ENCODE data around the gene FGR.
A peak's percentile ranks its signal among the peaks of the same experiment; 100 is the strongest.
"Not testable (repeated sequence)": the region's sequence is repeated elsewhere in the genome, so short reads cannot be mapped to it uniquely, and the experiment has no call there.

FGR gene

DNA sequence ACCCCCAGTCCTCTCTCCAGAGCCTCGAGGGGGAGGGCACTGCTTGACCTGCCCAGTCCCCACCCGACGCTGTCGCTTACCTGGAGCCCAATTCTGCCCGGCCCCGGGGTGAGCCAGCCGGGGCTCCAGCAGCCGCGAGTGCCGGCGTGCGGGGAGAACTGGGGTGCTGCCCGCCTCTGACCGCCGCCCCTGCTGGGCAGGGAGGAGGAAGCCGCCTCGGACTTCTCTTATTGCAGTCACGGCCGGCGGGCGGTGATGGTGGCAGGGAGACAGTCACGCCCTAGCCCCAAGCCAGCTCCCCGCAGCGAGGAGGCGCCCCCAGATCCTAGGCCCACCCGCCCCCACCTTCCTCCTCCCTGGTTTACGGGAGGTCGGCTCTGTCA lies at the start of gene FGR:
FGR (minus strand) TSS at position 201 of the 383 bp plus-strand sequence. CDS start 11,269 bp downstream, outside the sequence.
- DNase-seq, result no peak

DNA sequence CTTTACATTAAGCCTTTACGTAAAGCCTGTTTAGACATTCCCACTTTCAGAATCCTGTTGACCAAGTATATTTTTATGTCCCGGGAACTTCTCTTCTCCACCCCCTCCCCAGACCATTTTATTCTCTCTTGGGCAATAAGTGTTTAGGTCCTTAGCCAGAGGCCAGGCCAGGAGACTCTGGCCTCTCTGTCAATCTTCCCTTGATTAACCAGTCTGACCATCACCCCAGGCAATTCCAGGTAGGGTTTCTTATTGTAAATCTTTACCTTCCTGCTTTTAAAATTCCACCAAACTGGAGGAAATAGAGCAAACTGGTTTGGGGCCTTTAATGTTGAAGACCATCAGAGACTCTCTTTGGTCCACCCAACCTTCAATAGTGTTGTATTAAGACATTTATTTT lies 49.2 kb upstream of the FGR start:
- no peak for DNase-seq

DNA sequence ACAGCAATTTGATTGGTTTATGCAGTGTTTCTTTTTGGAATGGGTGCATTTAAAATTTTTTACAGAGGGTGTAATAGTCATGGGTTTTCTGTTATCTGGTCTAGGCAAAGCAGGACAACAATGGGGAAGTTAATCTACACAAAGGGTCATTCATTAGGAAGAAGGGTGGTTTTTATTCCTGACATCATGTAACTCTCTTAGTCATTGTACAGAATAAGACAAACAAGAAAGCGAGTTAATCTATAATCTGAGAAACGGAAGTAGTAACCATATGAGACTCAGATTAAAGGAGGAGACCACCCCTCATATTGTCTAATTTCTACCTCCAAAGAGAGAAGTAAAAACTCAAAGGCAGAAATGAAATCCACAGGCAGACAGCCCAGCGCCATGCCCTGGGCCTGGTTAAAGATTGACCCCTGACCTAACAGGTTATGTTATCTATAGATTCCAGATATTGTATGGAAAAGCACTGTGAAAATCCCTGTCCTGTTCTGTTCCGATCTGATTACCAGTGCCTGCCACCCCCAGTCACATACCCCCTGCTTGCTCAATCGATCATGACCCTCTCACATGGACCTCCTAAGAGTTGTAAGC lies 47.5 kb upstream of the FGR start:
- no peak for DNase-seq

DNA sequence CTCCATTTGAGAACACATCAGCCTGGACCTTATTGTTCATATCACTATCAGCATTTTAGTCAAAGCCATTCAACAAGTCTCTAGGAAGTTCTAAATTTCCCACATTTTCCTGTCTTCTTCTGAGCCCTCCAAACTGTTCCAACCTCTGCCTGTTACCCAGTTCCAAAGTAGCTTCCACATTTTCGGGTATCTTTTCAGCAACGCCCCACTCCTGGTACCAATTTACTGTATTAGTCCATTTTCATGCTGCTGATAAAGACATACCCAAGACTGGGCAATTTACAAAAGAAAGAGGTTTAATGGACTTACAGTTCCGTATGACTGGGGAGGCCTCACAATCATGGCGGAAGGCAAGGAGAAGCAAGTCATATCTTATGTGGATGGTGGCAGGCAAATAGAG lies 46.6 kb upstream of the FGR start:
- DNase-seq, result not testable (repeated sequence)

DNA sequence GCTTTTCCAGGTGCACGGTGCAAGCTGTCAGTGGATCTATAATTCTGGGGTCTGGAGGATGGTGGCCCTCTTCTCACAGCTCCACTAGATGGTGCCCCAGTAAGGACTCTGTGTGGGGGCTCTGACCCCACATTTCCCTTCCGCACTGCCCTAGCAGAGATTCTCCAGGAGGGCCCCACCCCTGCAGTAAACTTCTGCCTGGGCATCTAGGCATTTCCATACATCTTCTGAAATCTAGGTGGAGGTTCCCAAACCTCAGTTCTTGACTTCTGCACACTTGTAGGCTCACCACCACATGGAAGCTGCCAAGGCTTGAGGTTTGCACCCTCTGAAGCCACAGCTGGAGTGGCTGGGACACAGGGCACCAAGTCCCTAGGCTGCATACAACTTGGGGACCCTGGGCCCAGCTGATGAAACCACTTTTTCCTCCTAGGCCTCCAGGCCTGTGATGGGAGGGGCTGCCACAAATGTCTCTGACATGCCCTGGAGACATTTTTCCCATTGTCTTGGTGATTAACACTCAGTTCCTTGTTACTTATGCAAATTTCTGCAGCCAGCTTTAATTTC lies 45.3 kb upstream of the FGR start:
- DNase-seq, result not testable (repeated sequence)

DNA sequence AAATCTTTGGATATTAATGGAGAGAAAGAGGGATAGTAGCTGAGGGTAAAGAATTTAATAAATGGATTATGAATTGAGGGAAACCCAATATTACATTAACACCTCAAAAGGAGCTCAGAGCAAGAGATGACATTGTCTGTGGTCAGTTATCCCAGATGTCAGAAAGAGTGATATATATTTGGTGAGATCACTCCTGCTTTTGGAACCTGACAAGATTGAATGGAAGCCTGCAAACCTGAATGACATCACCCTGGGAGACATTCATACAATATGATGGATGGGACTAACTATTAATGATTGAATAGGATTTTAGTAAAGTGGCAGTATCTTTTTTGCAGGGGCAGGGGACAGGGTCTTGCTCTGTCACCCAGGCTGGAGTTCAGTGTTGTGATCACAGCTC lies 43.8 kb upstream of the FGR start:
- no peak for DNase-seq

DNA sequence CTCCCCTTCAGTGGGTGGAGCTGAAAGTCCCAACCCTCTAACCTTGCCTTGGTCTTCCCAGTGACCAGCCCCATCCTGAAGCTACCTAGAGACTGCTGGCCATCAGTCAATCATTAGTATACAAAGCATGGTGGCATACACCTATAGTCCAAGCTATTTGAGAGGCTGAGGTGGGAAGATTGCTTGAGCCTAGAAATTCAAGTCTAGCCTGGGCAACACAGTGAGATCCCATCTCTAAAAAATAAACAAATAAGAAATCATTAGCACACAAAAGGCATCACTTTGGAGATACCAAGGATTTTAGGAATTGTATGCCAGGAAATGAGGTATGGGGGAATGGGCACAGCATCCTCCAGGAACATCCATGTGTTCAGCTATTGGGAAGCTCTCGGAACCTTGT lies 41.4 kb upstream of the FGR start:
- no peak for DNase-seq

DNA sequence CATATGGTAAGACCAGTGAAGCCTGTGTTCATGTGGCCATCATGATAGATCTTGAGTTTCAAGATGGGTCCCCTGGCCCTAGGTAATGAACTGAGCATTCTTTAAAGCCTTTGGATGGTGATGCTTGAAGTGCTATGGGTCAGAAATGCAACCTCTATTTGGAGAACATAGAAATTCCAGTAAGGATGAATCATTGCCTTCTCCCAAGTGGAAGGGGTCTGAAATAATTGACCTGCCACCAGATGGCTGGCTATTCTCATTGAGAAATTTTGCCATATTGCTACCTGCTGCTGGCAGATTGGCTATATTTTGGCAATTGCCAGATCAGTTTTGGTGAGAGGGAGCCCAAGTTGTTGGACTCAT lies 37.7 kb upstream of the FGR start:
- no peak for DNase-seq

DNA sequence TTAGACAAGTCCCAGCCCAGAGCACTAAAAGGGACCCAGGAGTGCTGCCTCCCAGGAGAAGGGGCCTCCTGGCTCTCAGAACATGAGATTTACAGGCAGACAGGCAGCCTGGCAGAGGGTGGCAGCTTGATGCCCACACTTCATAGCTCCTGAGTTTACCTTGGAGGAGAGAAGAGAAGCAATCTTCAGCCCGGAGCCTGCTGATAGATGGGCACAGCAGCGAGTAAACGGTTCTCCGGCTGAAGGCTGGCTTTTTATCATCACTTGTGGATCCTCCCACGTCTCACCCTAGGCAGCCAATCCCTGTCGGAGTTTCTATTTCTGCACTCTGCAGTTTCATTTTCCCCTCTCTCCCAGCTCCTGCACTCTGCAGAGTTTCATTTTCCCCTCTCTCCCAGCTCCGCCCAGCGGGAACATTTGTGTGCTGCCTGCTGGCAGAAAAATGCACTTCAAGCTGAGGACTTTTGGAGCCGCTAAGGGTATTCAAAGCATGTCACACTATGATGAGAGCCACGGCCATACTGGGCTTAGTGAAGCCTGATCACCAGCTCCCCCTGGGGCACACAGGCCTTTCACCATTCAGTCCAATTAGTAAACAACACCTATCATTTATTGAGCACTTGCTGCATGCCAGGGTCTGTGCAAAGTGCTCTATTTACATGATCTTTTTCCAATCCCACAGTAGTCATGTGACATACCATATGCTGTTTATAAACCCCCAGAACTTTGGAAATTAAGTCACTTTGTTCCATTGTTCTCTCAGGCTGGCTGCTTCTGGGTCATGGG lies 37.2 kb upstream of the FGR start, which contains the start of gene IFI6:
IFI6 (minus strand) TSS at position 229 of the 786 bp plus-strand sequence. CDS start 2,878 bp downstream, outside the sequence.
- DNase-seq, result peak; percentile 72

DNA sequence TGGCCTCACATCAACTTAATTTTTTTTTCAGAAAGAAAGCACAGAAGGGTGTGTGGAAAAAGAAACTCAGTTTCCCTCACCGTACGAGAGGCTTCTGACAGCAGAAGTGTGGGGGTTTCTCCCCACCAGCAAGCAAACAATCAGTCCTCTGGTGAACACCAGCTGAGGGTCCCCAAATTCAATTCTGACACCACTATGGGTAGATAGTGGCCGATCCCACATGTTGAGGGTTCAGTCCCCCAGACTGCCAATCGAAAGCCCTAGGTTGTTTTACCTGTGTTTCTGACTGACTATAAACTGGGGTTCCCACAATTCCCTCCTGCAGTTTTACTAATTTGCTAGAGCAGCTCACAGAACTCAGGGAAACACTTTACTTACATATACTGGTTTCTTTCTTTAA lies 34.9 kb upstream of the FGR start:
- DNase-seq, result no peak

DNA sequence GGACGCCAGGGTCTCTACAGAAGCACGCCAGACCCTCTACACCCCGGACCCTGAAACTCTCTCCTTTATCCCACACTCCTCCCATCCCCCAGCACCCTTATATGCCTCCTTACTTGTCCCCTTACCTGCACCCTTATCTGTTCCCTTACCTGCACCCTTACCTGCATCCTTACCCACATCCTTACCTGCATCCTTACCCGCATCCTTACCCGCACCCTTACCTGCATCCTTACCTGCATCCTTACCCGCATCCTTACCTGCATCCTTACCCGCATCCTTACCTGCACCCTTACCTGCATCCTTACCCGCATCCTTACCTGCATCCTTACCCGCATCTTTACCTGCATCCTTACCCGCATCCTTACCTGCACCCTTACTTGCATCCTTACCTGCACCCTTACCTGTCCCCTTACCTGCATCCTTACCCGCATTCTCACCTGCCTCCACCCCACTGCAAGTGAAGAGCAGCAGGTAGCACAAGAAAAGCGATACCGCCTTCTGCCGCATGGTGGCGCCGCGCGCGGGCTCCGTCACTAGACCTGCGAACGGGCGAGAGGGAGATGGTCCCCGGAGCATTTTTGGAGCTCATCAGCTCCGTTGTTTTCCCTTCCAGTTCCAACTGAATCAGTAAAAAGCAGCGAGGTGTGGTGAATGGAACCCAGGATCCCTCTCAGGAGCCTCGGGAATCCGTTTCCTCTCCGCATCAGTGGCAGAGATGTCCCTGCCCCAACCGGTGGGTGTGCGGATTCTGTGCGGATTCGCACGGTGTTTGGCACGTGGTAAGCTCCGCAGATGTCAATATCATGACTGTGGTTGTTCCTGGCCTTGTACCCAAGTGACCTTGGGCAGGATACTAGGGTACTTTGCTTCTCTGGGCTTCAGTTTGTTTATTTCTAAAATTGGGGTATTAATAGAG lies 34.1 kb upstream of the FGR start:
- peak; percentile 15 for DNase-seq

DNA sequence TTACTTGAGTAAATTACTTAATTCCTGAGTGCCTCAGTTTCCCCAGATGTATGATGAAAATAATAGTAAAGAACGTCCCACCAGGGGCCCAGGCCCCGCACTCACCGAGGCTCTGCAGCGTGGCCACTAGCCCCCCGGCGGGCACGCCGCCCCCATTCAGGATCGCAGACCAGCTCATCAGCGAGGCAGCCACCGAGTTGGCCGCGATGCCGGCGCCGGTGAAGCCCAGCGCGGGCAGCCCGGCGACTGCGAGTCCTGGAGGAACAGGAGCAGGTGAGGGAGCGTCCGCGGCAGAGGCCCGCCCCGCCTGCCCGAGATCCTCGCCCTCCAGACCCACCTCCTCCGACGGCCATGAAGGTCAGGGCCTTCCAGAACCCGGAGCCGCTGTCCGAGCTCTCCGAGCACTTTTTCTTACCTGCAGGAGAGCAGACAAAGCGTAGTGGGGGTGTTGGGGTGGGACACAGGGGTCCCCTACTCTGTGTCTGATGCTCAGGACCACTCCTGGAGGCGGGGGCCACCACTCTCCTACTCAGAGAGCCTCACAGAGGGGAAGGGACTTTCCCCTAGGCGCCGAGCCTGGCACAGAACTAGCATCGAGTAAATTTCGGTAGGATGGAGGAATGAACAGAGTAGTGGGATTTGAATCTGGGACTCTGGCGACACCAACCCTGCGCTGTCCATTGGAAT lies 33.3 kb upstream of the FGR start:
- no peak for DNase-seq

DNA sequence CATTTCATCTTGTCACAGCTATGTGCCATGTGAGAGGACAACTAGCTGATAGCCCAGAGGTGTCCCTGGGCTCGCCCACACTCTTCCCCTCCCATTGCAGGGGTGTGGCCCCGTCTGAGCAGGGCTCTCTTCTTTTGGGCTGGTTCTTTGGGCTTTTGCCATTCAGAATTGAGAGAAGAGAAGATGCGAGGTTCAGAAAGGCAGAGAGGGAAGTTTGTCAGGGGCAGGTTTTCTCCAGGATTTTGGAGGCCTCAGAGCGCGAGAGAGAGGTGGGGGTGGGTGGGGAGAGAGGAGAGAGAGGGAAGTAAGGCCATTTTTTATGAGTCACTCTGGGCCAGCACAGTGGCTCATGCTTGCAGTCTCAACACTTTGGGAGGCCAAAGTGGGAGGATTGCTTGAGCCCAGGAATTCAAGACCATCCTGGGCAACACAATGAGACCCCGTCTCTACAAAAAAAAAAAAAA lies 31.8 kb upstream of the FGR start:
- DNase-seq, result no peak

DNA sequence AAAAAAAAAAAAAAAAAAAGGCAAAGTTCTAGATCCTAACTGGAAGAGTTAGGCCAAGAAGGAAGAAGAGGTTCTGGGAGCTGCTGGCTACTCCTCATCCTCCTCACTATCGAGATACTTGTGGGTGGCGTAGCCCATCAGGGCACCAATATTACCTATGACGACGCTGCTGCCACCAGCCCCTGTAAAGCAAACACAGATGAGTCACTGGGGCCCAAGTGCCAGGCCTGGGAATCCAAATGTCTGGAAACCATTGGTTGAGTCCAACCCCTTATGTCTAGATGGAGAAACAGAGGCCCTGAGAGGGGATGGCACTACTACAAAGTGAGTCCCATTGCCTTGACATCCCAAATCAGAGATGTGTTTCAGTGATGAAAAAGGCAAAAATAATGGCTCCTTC lies 31.3 kb upstream of the FGR start:
- no peak for DNase-seq

DNA sequence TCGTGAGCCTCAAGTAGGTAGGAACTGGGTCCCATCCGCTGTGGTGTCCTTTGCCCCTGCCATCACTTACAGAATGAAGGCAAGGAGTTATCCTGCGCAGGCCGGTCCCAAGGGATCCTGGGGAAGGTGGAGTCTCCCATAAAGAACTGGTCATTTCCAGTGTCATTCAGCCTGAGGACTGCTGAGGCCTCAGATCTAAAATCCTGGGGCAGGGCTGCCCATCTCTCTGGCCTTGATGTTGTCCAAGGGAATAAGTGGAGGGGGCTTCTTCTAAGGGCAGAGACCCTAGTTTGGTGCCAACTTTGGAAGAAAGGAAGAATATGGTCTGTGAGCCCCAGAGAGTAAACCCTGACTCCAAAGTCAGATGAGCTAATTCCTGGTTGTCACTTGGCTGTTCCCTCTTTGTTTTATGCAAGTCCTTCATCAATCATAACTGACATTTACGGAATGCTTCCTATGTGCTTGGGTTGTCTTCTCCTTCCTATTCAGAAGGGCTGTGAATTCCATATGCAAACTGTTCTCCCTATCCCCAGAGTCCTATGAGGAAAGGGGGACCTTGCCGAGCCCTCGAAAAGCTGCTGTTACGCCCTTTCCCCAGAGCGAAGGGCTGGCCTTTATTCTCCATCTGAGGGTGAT lies 30.1 kb upstream of the FGR start:
- DNase-seq, result no peak

DNA sequence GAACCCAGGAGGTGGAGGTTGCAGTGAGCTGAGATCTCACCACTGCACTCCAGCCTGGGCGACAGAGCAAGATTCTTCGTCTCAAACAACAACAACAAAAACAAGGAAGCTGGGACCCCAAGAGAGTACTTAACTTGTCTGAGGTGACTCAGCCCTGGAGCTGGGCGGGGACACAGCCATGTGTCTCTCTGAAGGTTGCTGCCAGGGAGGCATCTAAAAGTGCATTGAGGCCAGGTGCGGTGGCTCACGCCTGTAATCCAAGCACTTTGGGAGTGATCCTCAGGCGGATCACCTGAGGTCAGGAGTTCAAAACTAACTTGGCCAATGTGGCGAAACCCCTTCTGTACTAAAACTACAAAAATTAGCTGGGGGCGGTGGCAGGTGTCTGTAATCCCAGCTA lies 29.3 kb upstream of the FGR start:
- DNase-seq, result no peak

DNA sequence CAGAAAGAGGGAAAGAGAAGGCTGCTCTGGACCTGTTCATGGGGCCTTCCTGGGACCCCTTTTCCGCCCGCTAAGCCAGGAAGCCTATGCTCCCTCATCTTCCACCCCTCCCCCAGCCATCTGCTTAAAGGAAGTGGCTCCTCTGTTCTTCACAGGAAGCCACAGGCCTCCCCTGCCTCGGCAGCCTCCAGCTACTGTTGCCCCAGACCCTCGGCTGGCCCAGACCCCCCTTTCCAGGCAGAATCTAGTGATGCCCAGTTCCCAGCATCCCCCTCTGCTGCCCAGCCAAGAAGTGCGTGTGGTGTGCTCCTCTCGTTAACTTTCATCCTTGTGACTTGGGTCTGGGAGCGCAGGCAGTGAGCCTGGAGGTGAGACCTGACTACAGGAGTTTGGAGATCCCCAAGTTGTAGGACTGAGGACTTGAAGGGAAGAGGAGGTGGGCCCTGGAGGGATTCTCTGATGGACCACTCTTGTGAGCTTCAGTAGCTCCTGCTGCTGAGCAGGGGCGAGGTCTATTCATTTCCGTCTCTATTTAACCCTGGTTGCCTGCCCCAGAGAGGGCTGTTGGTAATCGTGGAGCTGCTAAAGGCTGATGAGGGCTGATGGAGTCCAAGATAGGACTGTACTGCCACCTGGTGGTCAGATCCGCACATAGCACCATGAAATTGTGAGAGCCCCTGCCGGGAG lies 27.9 kb upstream of the FGR start:
- peak; percentile 55 for DNase-seq

DNA sequence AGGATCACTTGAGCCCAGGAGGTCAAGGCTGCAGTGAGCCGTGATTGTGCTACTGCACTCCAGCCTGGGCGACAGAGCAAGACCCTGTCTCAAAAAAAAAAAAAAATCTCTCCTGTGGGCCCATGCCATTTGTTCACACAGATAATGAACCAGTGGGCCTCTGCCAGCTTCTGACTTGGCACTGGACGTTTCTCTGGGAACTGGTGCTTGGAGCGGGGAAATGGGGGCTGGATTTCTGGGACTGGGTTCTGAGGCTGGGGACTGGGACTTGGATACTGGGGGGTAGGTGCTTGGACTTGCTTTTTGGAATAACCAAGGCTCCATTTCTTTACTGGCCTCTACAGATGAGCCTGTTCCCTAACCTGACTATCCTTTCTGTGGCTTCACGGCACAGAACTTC lies 27.3 kb upstream of the FGR start:
- no peak for DNase-seq

DNA sequence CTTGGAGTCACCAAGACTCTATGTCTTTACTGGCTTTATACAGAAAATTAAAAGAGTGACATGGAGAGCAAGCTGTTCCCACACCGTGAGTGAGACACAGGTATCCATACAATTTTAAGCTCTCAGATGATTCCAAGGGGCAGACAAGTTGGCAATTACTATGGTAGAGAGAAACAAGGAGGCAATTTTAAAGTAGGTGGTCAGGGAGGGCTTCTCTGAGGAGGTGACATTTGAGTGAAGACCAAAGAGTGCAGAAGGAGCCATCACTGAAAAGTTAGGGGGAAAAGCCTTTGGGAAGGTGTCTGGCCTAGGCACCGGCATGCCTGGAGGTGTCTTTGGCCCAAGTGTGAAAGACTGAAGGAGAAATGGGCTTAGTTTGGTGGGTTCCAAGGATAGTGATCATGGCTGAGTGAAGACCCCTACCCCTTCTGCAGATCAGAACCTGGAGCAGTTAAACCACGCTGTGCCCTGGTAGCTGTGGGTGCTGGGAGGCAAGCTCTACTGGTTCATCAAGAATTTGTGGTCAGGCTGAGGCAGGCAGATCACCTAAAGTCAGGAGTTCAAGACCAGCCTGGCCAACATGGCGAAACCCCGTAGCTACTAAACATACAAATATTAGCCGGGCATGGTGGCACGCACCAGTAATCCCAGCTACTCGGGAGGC lies 26.6 kb upstream of the FGR start:
- no peak for DNase-seq

DNA sequence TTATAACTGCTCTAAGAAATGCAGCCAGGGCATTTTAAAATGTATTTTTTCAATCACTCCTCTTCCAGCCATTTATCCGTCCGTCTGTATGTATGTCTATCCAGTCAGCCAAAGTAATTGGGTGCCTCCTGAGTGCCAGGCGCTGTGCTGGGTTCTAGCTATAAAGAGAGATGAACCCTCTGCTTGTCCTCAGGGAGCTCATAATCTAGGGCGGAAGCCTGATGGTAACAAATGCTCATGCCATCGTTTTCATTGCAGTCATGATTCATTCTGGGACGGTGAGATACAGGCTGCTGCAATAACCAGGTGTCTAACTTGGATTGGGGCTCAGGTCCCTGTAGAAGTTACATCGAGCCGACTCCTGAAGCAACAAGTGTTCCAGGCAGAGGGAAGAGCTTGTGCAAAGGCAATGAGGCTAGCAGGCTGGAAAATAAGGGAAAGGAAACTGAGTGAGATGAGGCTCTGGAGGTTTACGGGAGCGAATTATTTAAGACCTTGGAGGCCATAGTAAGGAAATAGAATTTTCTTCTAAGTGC lies 25.4 kb upstream of the FGR start:
- DNase-seq, result no peak
